ENCODE results near the gene OR4K14. TPM values are rescaled to one million over a fixed set of nuclear protein-coding genes. Genes with fewer than 3 reads are reported as not detected.
"Not testable (repeated sequence)": the region's sequence is repeated elsewhere in the genome, so short reads cannot be mapped to it uniquely, and the experiment has no call there.

OR4K14 gene, protein sequence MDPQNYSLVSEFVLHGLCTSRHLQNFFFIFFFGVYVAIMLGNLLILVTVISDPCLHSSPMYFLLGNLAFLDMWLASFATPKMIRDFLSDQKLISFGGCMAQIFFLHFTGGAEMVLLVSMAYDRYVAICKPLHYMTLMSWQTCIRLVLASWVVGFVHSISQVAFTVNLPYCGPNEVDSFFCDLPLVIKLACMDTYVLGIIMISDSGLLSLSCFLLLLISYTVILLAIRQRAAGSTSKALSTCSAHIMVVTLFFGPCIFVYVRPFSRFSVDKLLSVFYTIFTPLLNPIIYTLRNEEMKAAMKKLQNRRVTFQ
- total RNA-seq: not detected
- long read RNA-seq, donor 1: 0 reads
- long read RNA-seq, donor 2: 0 reads

DNA sequence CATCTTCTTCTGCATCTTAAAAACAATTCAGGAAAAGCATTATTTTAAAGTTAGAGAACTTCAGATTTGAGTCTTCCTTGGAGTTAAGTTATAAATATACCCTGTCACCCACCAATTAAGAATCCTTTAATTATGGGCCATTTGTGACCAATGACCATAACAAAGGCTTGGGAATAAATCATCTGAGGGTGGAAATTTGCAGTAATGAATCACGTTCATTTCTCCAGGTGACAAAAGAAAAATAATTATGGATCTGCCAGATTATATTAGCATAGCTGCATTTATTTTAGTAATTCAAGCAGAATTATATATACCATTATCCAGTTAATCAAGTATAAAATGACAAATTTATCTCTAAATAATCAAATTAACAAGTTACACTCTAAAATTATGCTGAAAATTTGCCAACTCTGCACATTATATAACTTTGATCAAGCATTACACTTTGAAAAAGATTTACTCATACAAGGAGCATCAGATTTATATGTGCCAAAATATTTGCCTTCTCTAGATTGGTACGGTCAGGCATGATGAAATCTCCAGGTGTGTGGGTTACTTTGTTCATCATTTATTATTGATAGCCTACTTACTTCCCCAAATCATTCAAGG, at the start of gene OR4K14:
Gene OR4K14, minus strand, starts transcription at position 51 of the 609 bp plus-strand sequence. CDS start 4,114 bp downstream, outside the sequence.
- no peak for DNase-seq (ENCODE audit: low spot score)
- intact Hi-C loops (cut with DNase I): loop anchor here in 1 of 2 donors (10.0 kb wide), 1 partner anchor 1445 kb away; no protein-coding TSS in a partner anchor

DNA sequence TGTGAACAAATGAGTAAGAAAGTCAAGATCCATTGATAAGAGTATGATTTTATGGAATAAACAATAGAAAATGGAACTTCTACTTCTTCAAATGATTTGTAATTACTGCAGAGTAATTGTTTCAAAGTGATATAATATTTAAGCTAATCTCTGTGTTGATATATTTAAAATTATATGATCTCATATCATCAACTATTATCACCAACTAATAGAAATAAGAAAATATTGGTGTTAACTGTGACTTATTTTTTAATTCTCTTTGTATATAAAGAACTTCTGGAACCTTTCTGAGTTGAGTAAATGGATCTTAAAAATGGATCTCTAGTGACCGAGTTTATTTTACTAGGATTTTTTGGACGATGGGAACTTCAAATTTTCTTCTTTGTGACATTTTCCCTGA, 40.6 kb upstream of the OR4K14 start, which contains the start of gene OR4L1:
Gene OR4L1, plus strand, starts transcription at position 301 of the 400 bp plus-strand sequence. Its CDS starts 0 bp downstream, at position 301.
- intact Hi-C loops (cut with DNase I): no loop called here
- DNase-seq (ENCODE audit: low spot score): no peak

DNA sequence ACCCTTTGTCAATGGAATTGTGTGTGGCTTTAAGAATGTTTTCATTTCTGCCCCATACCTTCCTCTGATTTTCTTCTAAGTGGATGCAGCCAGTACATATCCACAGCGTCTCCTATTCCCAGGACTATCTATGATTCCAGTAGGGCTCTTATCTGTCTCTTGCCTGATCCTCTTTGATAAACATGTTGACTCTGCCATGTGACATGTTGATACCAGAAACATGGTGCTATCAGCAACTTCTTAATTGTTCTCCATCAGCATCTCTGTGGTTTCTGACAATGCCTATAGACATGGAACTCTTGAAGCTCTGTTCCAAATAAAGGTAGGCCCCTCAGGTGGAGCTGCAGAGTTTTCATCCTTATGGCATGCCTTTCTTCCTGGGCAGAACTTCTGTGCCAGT, 29.1 kb upstream of the OR4K14 start:
- DNase-seq (ENCODE audit: low spot score): no peak
- intact Hi-C loops (cut with DNase I): no loop called here

DNA sequence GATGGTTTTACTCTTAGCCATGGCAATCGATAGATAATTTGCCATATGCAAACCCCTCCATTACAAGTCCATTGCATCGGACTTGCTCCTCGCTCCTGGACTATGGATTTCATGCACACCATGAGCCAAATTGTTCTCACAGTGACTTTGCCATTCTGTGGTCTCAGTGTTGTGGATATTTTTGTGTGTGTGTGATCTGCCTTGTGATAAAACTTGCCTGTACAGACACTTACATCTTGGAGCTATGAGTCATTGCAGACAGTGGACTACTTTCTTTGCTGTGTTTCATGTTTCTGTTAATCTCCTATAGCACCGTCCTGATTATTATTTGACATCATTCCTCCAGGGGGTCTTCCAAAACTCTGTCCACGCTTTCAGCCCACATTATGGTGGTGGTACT, 25.1 kb upstream of the OR4K14 start:
- DNase-seq (ENCODE audit: low spot score): no peak
- intact Hi-C loops (cut with DNase I): no loop called here

DNA sequence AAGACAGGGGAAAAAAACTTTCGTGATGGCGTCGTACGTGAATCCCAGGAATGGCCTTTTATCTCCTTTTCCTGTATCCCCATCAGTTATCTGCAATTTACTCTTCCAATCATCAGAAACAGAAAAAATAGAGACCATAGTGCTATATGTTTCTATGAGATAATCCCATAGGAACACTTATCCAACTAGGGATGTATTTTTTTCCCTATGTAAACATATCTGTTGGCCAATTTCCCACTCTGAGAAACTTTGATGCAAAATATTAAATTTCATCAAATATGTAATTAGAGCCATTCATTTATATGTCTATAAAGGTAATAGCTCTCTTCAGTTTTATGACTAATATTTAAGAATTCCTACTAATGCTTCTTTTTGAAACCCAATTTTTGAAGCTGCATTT, 16.8 kb upstream of the OR4K14 start, which contains the start of gene OR4K13:
Gene OR4K13, minus strand, starts transcription at position 101 of the 400 bp plus-strand sequence. CDS start 1,280 bp downstream, outside the sequence.
- no peak for DNase-seq (ENCODE audit: low spot score)
- intact Hi-C loops (cut with DNase I): no loop called here

DNA sequence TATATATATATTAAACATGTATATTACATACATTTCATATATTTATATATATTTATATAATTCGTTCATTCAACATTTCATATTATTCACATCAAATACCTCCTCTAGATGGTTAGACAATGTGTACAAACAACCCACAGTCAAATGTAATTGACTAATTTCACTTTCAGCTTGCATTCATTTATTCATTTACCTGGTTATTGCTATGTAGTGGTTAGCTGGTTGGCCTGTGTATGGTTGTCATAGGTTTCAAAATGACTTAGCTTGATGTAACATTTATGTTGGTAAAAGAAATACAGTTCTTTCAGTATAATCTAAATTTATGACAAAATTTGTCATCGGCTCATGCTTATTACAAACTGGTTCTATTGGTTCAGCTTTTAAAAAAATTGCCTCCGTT, 16.3 kb upstream of the OR4K14 start:
- intact Hi-C loops (cut with DNase I): no loop called here
- no peak for DNase-seq (ENCODE audit: low spot score)

DNA sequence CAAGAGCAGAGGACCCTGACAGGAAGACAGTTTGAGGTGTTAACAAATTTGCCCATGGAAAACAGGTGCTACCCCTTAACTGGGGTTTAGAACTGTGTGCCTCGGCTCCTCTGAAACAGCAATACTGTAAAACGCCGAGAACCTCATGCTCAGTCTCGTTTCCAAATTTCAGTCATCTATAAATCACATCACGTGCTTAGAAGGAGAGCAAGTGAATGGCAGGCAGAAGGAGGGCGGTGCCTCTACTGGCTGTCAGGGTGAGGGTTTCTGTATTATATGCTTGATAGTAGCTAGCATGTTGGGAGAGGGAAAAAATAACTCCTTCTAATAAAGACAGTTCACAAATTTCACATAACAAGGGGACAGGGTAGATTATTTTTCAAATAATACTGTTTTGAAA, 12.0 kb upstream of the OR4K14 start:
- no peak for DNase-seq (ENCODE audit: low spot score)
- intact Hi-C loops (cut with DNase I): no loop called here

DNA sequence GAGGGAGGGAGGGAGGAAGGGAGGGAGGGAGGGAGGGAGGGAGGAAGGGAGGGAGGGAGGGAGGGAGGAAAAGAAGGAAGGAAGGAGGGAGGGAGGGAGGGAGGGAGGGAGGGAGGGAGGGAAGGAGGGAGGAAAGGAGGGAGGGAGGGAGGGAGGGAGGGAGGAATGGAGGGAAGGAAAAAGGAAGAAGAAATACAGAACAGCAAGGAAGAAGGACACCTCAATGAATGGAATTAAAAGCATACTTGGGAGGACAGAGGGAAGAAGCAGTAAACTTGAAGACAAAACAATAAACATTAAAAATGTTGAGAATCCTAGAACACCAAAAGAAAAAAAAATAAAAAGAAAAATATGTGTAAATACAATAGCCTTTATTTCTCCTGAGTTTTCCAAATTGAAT, 11.0 kb downstream of the OR4K14 start:
- intact Hi-C loops (cut with DNase I): no loop called here
- DNase-seq (ENCODE audit: low spot score): no peak

DNA sequence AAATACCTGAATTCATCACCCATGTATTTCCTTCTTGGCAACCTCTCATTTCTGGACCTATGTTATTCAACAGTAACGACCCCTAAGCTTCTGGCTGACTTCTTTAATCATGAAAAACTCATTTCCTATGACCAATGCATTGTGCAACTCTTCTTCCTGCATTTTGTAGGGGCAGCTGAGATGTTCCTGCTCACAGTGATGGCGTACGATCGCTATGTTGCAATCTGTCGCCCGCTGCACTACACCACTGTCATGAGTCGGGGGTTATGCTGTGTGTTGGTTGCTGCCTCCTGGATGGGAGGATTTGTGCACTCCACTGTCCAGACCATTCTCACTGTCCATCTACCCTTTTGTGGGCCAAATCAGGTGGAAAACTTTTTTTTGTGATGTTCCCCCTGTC, 16.8 kb downstream of the OR4K14 start:
- DNase-seq (ENCODE audit: low spot score): no peak
- intact Hi-C loops (cut with DNase I): no loop called here

DNA sequence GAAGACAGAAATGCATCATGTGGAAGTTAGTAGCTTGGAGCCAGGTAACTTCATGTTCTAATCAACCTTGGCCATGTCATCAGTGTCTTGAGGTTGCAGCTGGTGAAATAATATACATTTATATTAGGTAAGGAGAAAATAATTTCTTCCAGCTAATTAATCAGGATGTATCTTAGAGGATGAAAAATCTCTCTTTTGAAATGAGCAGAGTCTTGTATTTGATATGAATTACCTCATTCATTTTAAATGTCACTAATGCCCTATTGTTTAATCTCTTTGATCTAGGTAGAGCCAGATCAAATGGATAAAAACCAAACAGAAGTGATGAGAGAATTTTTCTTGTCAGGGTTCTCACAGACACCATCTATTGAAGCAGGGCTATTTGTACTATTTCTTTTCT, 17.2 kb downstream of the OR4K14 start, which contains the start of gene OR4Q2:
Gene OR4Q2, plus strand, starts transcription at position 301 of the 400 bp plus-strand sequence.
- no peak for DNase-seq (ENCODE audit: low spot score)
- intact Hi-C loops (cut with DNase I): no loop called here

DNA sequence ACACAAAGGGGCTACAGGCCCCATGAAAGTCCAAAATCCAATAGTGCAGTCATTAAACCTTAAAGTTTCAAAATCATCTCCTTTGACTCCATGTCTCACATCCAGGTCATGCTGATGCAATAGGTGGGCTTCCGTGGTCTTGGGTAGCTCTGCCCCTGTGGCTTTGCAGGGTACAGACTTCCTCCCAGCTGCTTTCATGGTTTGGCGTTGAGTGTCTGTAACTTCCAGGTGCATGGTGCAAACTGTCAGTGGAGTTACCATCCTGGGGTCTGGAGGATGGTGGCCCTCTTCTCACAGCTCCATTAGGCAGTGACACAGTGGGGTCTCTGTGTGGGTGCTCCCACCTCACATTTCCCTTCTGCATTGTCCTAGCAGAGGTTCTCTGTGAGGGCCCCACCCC, 25.7 kb downstream of the OR4K14 start:
- no peak for DNase-seq (ENCODE audit: low spot score)
- intact Hi-C loops (cut with DNase I): no loop called here

DNA sequence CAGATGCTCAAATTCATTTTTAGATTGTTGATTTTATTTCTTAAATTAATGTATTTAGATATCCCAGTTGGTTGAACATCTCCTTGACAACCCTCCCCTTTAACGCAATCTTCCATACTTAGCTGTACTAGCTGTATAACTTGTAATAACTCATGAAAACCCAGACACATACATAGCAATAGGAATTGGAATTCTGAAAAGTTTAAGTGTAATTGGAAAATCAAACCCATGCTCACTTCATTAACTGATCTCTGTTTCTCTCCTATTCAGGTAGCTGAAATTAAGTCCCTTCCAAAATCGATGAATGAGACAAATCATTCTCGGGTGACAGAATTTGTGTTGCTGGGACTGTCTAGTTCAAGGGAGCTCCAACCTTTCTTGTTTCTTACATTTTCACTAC, 43.8 kb downstream of the OR4K14 start, which contains the start of gene OR4K15:
Gene OR4K15, plus strand, starts transcription at position 301 of the 400 bp plus-strand sequence. Its CDS starts 0 bp downstream, at position 301.
- intact Hi-C loops (cut with DNase I): no loop called here
- no peak for DNase-seq (ENCODE audit: low spot score)

DNA sequence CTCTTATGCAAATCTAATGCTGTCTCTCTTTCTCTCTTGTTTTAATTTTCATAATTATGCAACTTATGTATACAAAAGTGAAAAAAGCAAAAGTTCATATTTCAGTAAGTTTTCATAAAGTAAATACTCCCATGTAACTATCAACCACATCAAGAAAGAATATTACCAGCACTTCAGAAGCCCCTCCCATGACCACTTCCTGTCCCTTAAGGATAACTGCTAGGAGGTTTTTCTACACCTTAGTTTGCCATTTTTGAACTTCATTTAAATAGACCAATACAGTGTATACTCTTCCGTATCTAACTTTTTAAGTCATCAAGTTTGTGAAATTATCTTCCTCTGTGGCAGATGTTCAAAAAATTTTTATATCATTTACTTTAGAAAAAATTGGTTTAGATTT, 44.3 kb downstream of the OR4K14 start:
- intact Hi-C loops (cut with DNase I): no loop called here

DNA sequence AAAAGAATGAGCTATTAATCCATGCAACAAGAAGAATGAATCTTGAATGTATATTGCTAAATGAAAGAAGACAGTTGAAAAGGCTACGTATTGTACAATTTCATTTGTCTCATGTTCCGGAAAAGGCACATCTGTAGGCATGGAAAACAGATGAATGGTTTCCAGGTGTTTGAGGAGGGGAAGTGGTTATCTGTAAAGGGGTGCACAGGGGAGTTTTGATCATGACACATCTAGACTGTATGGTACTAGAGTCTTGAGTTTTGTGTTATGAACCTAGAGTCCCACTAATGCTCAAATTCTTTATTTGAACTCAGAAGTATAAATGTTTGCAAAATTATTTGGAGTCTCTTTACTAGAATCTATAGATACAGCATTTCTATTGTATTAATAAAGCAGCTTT, 49.4 kb downstream of the OR4K14 start:
- intact Hi-C loops (cut with DNase I); DNase-seq (ENCODE audit: low spot score): not testable (repeated sequence)

More for the DNA sequence above, 44.3 kb downstream of the OR4K14 start:
- DNase-seq (ENCODE audit: low spot score): no peak

Other genes starting within 250 kb of the OR4K14 start
- gene OR4M1, start 245.8 kb downstream of the OR4K14 start, total RNA-seq: not detected
- gene OR4N2, start 215.5 kb downstream of the OR4K14 start, total RNA-seq: not detected
- not detected for gene OR4K2, start 144.2 kb downstream of the OR4K14 start, total RNA-seq
- not detected for gene OR4K5, start 98.7 kb downstream of the OR4K14 start, total RNA-seq
- not detected for gene OR4K1, start 88.4 kb downstream of the OR4K14 start, total RNA-seq
- not detected for gene OR4K15, start 43.7 kb downstream of the OR4K14 start, total RNA-seq
- not detected for gene OR4Q2, start 17.1 kb downstream of the OR4K14 start, total RNA-seq
- gene OR4K13, start 16.7 kb upstream of the OR4K14 start, total RNA-seq: not detected
- gene OR4L1, start 40.7 kb upstream of the OR4K14 start, total RNA-seq: not detected
- gene OR4K17, start 91.4 kb upstream of the OR4K14 start, total RNA-seq: not detected
- not detected for gene OR4N5, start 119.5 kb upstream of the OR4K14 start, total RNA-seq
- gene OR11G2, start 171.6 kb upstream of the OR4K14 start, total RNA-seq: not detected
- gene OR11H6, start 204.4 kb upstream of the OR4K14 start, total RNA-seq: not detected
- not detected for gene OR11H7, start 209.7 kb upstream of the OR4K14 start, total RNA-seq
- not detected for gene OR11H4, start 220.0 kb upstream of the OR4K14 start, total RNA-seq

Data from posterior vena cava (tissue), 2 donors.